MM.1S (cell line): ENCODE data around the gene TMEM178B.

Experiments used
- CTCF ChIP-seq: fragments of 300-600 bp; sonication (generic); IDR thresholded peaks from 2 replicates; pipeline ENCODE4 v1.5.1; 2016; ENCODE audit warnings: antibody characterized with exemption, low read length, mixed read lengths
- EZH2 ChIP-seq: fragments of 300-600 bp; sonication (generic); optimal IDR thresholded peaks from 2 replicates; pipeline ENCODE3; 2017; ENCODE audit warnings: low read depth, mild to moderate bottlenecking, antibody characterized with exemption, low read length, mixed read lengths

- TF ChIP-seq CTCF = no peak
- no peak for TF ChIP-seq EZH2
These were observed 336.6 kb downstream of the TMEM178B start for GRCh38 chr7:141410353-141411000.
